Mesothelial cell of epicardium (in vitro differentiated cells): Measurements from ENCODE around the gene ROR2. TPM values are rescaled to one million over a fixed set of nuclear protein-coding genes. Genes with fewer than 3 reads are reported as not detected.
A peak's percentile ranks its signal among the peaks of the same experiment; 100 is the strongest.

ENCODE experiments used
- DNase-seq, 2 experiments: peaks; one replicate each; pipeline ENCODE4 v3.0.0; 2021; ENCODE audit warnings: low spot score in 2 of 2; ENCODE audit not compliant: unreplicated experiment in 2 of 2
- H3K27ac Mint-ChIP-seq: 2 replicates; pipeline ENCODE4 v1.8.0; 2021; ENCODE audit warnings: mixed read lengths
- H3K27me3 Mint-ChIP-seq: 2 replicates; pipeline ENCODE4 v1.8.0; 2021; ENCODE audit warnings: low read depth, mixed read lengths
- H3K36me3 Mint-ChIP-seq: 2 replicates; pipeline ENCODE4 v1.8.0; 2021; ENCODE audit warnings: mixed read lengths
- H3K4me1 Mint-ChIP-seq: 2 replicates; pipeline ENCODE4 v1.8.0; 2021; ENCODE audit warnings: mixed read lengths
- H3K4me3 Mint-ChIP-seq: 2 replicates; pipeline ENCODE4 v1.8.0; 2021; ENCODE audit warnings: mild to moderate bottlenecking, moderate library complexity, mixed read lengths
- H3K9me3 Mint-ChIP-seq: 2 replicates; pipeline ENCODE4 v1.8.0; 2021; ENCODE audit warnings: mixed read lengths
- CTCF ChIP-seq: fragments of 200-600 bp; sonication (generic); IDR thresholded peaks from one replicate; pipeline ENCODE4 v1.5.0; 2021; ENCODE audit warnings: antibody characterized with exemption; ENCODE audit not compliant: unreplicated experiment
- total RNA-seq: library from RNA; stranded (reverse); gene quantifications from 3 replicates; pipeline ENCODE4 v1.2.1, GENCODE V29; 2021

The ROR2 gene
- total RNA-seq, 1 donor from 2014 or later = 41.0 TPM

- H3K27ac Mint-ChIP-seq = no peak overlapping the region
- no peak for TF ChIP-seq CTCF
- peaks cover 16% of the 10 kb centered on the region for H3K4me1 Mint-ChIP-seq
- H3K4me3 Mint-ChIP-seq = no peak overlapping the region
- no peaks in the 10 kb centered on the region for H3K27me3 Mint-ChIP-seq
- peaks cover 10% of the 10 kb centered on the region for H3K9me3 Mint-ChIP-seq
- DNase-seq = no peak
- no peaks in the 10 kb centered on the region for H3K36me3 Mint-ChIP-seq
Observed at GRCh38 chr9:91534374-91534773, 415.7 kb downstream of the ROR2 start.

GRCh38 chr9:91533382-91533781 is 416.6 kb downstream of the ROR2 start:
- Mint-ChIP-seq H3K4me3 (no peak overlapping the region), H3K4me1 (peaks cover 16% of the 10 kb centered on the region), H3K9me3 (peaks cover 6% of the 10 kb centered on the region), H3K27ac (no peak overlapping the region), H3K27me3 (no peaks in the 10 kb centered on the region), H3K36me3 (no peaks in the 10 kb centered on the region)
- DNase-seq = no peak
- no peak for TF ChIP-seq CTCF

- Mint-ChIP-seq H3K4me3 (no peak overlapping the region), H3K36me3 (no peaks in the 10 kb centered on the region), H3K27me3 (no peaks in the 10 kb centered on the region), H3K27ac (no peak overlapping the region), H3K9me3 (peaks cover 14% of the 10 kb centered on the region), H3K4me1 (peaks cover 16% of the 10 kb centered on the region)
- TF ChIP-seq CTCF = no peak
- no peak for DNase-seq
Observed at GRCh38 chr9:91532325-91532724, 417.7 kb downstream of the ROR2 start.

- no peak overlapping the region for H3K27ac Mint-ChIP-seq
- H3K27me3 Mint-ChIP-seq = no peaks in the 10 kb centered on the region
Observed at GRCh38 chr9:91530829-91531228, 419.2 kb downstream of the ROR2 start.

GRCh38 chr9:91522481-91522880 is 427.5 kb downstream of the ROR2 start:
- no peak for DNase-seq
- TF ChIP-seq CTCF = no peak
- Mint-ChIP-seq H3K9me3 (peaks cover 79% of the 10 kb centered on the region), H3K4me1 (peaks cover 21% of the 10 kb centered on the region), H3K27ac (no peak overlapping the region), H3K36me3 (peaks cover 29% of the 10 kb centered on the region), H3K27me3 (no peaks in the 10 kb centered on the region), H3K4me3 (no peak overlapping the region)

More at GRCh38 chr9:91530829-91531228, 419.2 kb downstream of the ROR2 start:
- Mint-ChIP-seq H3K36me3 (peaks cover 2% of the 10 kb centered on the region), H3K4me3 (no peak overlapping the region), H3K4me1 (peaks cover 10% of the 10 kb centered on the region), H3K9me3 (peaks cover 28% of the 10 kb centered on the region)
- TF ChIP-seq CTCF = no peak
- no peak for DNase-seq

GRCh38 chr9:91519520-91520277 is 430.3 kb downstream of the ROR2 start:
- peaks cover 58% of the 10 kb centered on the region for H3K9me3 Mint-ChIP-seq
- no peak overlapping the region for H3K4me3 Mint-ChIP-seq
- no peak for TF ChIP-seq CTCF
- peak overlapping the region; percentile 80 for H3K27ac Mint-ChIP-seq
- no peaks in the 10 kb centered on the region for H3K27me3 Mint-ChIP-seq
- no peak for DNase-seq
- peaks cover 26% of the 10 kb centered on the region for H3K36me3 Mint-ChIP-seq
- peaks cover 32% of the 10 kb centered on the region for H3K4me1 Mint-ChIP-seq
